ENCODE measurements around the gene CGAS. TPM values are rescaled to one million over a fixed set of nuclear protein-coding genes. Genes with fewer than 3 reads are reported as not detected.

The CGAS gene
- total RNA-seq, 1 experiment from 2014 or later: 19.4 TPM

- no peaks in the 10 kb centered on the region for H3K36me3 ChIP-seq (ENCODE audit: low read depth, low read length)
- no peaks in the 10 kb centered on the region for H4K20me1 ChIP-seq (ENCODE audit: low read length)
- ChIA-PET POLR2A (ENCODE audit: unreplicated experiment) (interaction anchor here (0.6 kb wide), 1 partner anchor 197 kb away, joined by 4 read pairs; no protein-coding TSS in a partner anchor), CTCF (no interaction called here)
- no peaks in the 10 kb centered on the region for H3F3A ChIP-seq (ENCODE audit: low read length, unreplicated experiment)
- intact Hi-C loops (cut with micrococcal nuclease): no loop called here
- H3K4me3 ChIP-seq (ENCODE audit: low read length): no peak overlapping the region
- H3K9ac ChIP-seq (ENCODE audit: low read length): no peak overlapping the region
- H3K9me3 ChIP-seq (ENCODE audit: low read length): no peaks in the 10 kb centered on the region
- no peaks in the 10 kb centered on the region for H3K27me3 ChIP-seq (ENCODE audit: low read length)
- peaks cover 17% of the 10 kb centered on the region for H3K79me2 ChIP-seq (ENCODE audit: low read length)
- DNase-seq: no peak
- no peak overlapping the region for H3K4me2 ChIP-seq (ENCODE audit: low read length)
- no peak for ATAC-seq
- H3K9me2 ChIP-seq (replicated peaks; ENCODE audit: low read length): no peaks in the 10 kb centered on the region
- no peak overlapping the region for H2AFZ ChIP-seq (ENCODE audit: low read length)
- H3K4me1 ChIP-seq (ENCODE audit: insufficient read depth, low read length): no peaks in the 10 kb centered on the region
- no peak overlapping the region for H3K27ac ChIP-seq (ENCODE audit: low read length)
- no TSS peak for BruUV-seq (replicated peaks)
- TF ChIP-seq EZH2phosphoT487 (IDR thresholded peaks at IDR 0.05; ENCODE audit: borderline replicate concordance, low read length) (no peak), EZH2 (IDR thresholded peaks at IDR 0.05; ENCODE audit: low read length, unreplicated experiment) (no peak), CTCF (conservative IDR thresholded peaks at IDR 0.05; ENCODE audit: low read depth, low read length) (no peak)
Measured at GRCh38 chr6:73455865-73456629, 4.0 kb upstream of the CGAS start.

DNA sequence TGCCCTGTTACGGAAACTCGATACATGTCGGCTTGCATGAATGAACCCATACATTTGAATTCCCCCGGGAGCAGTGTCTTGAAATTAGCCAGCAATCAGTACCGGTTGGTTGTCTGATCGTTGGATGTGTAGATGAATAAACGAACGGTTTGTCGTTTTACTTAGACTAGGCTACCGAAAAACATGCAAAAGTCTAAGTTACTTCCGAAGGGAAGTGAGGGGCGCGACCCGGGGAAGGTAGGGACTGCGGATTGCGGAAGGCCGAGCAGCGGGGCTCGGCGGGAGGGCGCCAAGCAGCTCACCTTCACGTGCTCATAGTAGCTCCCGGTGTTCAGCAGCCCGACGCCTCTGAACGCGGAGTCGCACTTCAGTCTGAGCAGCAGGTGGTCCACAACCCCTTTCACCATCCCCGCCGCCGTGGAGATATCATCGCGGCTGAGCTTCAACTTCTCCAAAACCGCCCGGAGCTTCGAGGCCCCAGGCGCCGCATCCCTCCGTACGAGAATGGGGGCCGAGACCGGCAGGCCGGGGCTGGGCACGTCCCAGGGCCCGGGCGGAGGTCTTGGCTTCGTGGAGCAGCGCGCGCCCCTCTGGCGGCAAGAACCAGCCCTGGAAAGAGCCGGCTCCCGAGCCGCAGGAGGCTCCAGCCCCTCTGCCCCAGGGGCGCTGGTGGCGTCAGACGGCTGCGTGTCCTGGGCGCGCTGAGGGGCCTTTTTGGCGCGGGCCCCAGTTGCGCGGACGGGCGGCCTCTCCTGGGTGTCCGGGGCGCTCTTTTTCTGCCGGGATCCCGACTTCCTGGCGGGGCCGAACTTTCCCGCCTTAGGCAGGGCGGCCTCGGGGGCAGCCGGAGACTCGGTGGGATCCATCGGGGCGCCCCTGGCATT lies 632 bp downstream of the CGAS start:
- H3K4me1 ChIP-seq (ENCODE audit: insufficient read depth, low read length): no peaks in the 10 kb centered on the region
- H3K9ac ChIP-seq (ENCODE audit: low read length): peak overlapping the region; percentile 92
- intact Hi-C loops (cut with micrococcal nuclease): loop anchor here (5.0 kb wide), 1 partner anchor 899 kb away; no protein-coding TSS in a partner anchor
- ChIA-PET POLR2A (ENCODE audit: unreplicated experiment) (interaction anchor here (1.1 kb wide), 1 partner anchor 10 kb away, joined by 6 read pairs; the partner anchor contains the start of gene MTO1), CTCF (interaction anchor here (1.1 to 1.6 kb wide), 2 partner anchors 62 to 64 kb away, joined by 3 to 4 read pairs; no protein-coding TSS in a partner anchor)
- H3K79me2 ChIP-seq (ENCODE audit: low read length): peaks cover 62% of the 10 kb centered on the region
- no peaks in the 10 kb centered on the region for H3K9me3 ChIP-seq (ENCODE audit: low read length)
- H3K27me3 ChIP-seq (ENCODE audit: low read length): no peaks in the 10 kb centered on the region
- ATAC-seq (peak; percentile 60), DNase-seq (peak; percentile 35)
- peak overlapping the region; percentile 99 for H3K4me2 ChIP-seq (ENCODE audit: low read length)
- TSS peak; percentile 48 for BruUV-seq (replicated peaks)
- peak overlapping the region; percentile 83 for H2AFZ ChIP-seq (ENCODE audit: low read length)
- 0 out of 2 replicates have a peak, but pooled peaks cover 4% of the 10 kb centered on the region for H4K20me1 ChIP-seq (ENCODE audit: low read length)
- no peaks in the 10 kb centered on the region for H3K9me2 ChIP-seq (replicated peaks; ENCODE audit: low read length)
- H3F3A ChIP-seq (ENCODE audit: low read length, unreplicated experiment): no peaks in the 10 kb centered on the region
- TF ChIP-seq EZH2 (IDR thresholded peaks at IDR 0.05; ENCODE audit: low read length, unreplicated experiment) (no peak), CTCF (conservative IDR thresholded peaks at IDR 0.05; ENCODE audit: low read depth, low read length) (no peak), EZH2phosphoT487 (IDR thresholded peaks at IDR 0.05; ENCODE audit: borderline replicate concordance, low read length) (no peak)
- peak overlapping the region; percentile 99 for H3K4me3 ChIP-seq (ENCODE audit: low read length)
- no peaks in the 10 kb centered on the region; the same call in 1 of the 2 replicates for H3K36me3 ChIP-seq (ENCODE audit: low read depth, low read length)
- H3K27ac ChIP-seq (ENCODE audit: low read length): peak overlapping the region; percentile 76
